CD4-positive, alpha-beta T cell (primary cell): ENCODE measurements around the gene CSHL1. TPM values are rescaled to one million over a fixed set of nuclear protein-coding genes. Genes with fewer than 3 reads are reported as not detected.
A peak's percentile ranks its signal among the peaks of the same experiment; 100 is the strongest.
"Not testable (repeated sequence)": the region's sequence is repeated elsewhere in the genome, so short reads cannot be mapped to it uniquely, and the experiment has no call there.

Experiments
- ATAC-seq: fragments of 200-7000 bp; cut with Tn5 transposase; one replicate; pipeline ENCODE4 v1.10.0; 2022; ENCODE audit warnings: mild to moderate bottlenecking; ENCODE audit not compliant: poor library complexity
- CTCF ChIA-PET: fragments of 350-600 bp; sonication (Branson Sonifier 250); formaldehyde crosslinking; loops from one replicate; lab custom pipeline; 2021; ENCODE audit warnings: antibody characterized with exemption, inconsistent platforms; lab: Charles Lee
- POLR2A ChIA-PET: fragments of 350-600 bp; sonication (Branson Sonifier 250); formaldehyde crosslinking; loops from one replicate; lab custom pipeline; 2021; ENCODE audit warnings: antibody characterized with exemption, inconsistent platforms; lab: Charles Lee
- DNase-seq, 14 experiments: peaks; one replicate each; pipeline ENCODE4 v3.0.0-alpha.2; 2013 to 2020; ENCODE audit warnings: mixed read lengths in 2 of 14
- H3K27ac ChIP-seq, 2 donors: one replicate each; pipeline versions ENCODE4 v1.5.1 to v1.7.0; 2013; ENCODE audit warnings: low read length in 2 of 2, low read depth in 1 of 2, mild to moderate bottlenecking in 1 of 2
- H3K27me3 ChIP-seq, 2 experiments: 1 replicate in 1 of 2; 2 replicates in 1 of 2; pipeline versions ENCODE4 v1.6.1 to v1.7.0; 2013; ENCODE audit warnings: low read length in 2 of 2, control low read depth in 1 of 2, mild to moderate bottlenecking in 1 of 2, moderate library complexity in 1 of 2; ENCODE audit not compliant: insufficient read depth in 2 of 2, control insufficient read depth in 1 of 2
- H3K36me3 ChIP-seq: one replicate; pipeline ENCODE4 v1.6.1; 2013; ENCODE audit warnings: low read length, control low read depth; ENCODE audit not compliant: insufficient read depth
- H3K4me1 ChIP-seq: one replicate; pipeline ENCODE4 v1.6.1; 2013; ENCODE audit warnings: low read length, control low read depth; ENCODE audit not compliant: insufficient read depth
- H3K4me3 ChIP-seq: one replicate; pipeline ENCODE4 v1.5.1; 2013; ENCODE audit warnings: mild to moderate bottlenecking, low read length, moderate library complexity
- H3K9me3 ChIP-seq, 2 experiments: 1 replicate in 1 of 2; 2 replicates in 1 of 2; pipeline versions ENCODE4 v1.6.1 to v1.7.0; 2013; ENCODE audit warnings: low read length in 2 of 2, mild to moderate bottlenecking in 2 of 2, control low read depth in 1 of 2, moderate library complexity in 1 of 2; ENCODE audit not compliant: control insufficient read depth in 1 of 2, insufficient read depth in 1 of 2
- H3K27ac Mint-ChIP-seq: one replicate; pipeline ENCODE4 v1.8.0; 2020; ENCODE audit warnings: mixed read lengths
- H3K27me3 Mint-ChIP-seq: one replicate; pipeline ENCODE4 v1.8.0; 2021; ENCODE audit warnings: mixed read lengths
- H3K36me3 Mint-ChIP-seq: one replicate; pipeline ENCODE4 v1.8.0; 2021; ENCODE audit warnings: low read depth, mixed read lengths
- H3K4me1 Mint-ChIP-seq: one replicate; pipeline ENCODE4 v1.8.0; 2021; ENCODE audit warnings: low read depth, mixed read lengths
- H3K4me3 Mint-ChIP-seq: one replicate; pipeline ENCODE4 v1.8.0; 2020; ENCODE audit warnings: mild to moderate bottlenecking, mixed read lengths
- H3K9me3 Mint-ChIP-seq: one replicate; pipeline ENCODE4 v1.8.0; 2020; ENCODE audit warnings: mixed read lengths
- CTCF ChIP-seq: fragments of 200-600 bp; IDR thresholded peaks from one replicate; pipeline ENCODE4 v1.8.0; 2022; ENCODE audit warnings: antibody characterized with exemption, mild to moderate bottlenecking
- intact Hi-C, 2 experiments: fragments of 100-400 bp; cut with DNase I in 1 of 2; cut with micrococcal nuclease in 1 of 2; formaldehyde crosslinking; loops; one replicate each; pipeline versions ENCODE4 v1.15.1 to v1.9.0; 2023 to 2025; cut with DNase I, micrococcal nuclease
- total RNA-seq, 174 experiments: library from RNA in 2 of 174; stranded (reverse) in 2 of 174; gene quantifications; one replicate each; pipeline ENCODE4 v1.2.3 and lab custom pipeline; 2021 to 2026

Gene CSHL1
- total RNA-seq, 2 experiments from 2014 or later: not detected

DNA sequence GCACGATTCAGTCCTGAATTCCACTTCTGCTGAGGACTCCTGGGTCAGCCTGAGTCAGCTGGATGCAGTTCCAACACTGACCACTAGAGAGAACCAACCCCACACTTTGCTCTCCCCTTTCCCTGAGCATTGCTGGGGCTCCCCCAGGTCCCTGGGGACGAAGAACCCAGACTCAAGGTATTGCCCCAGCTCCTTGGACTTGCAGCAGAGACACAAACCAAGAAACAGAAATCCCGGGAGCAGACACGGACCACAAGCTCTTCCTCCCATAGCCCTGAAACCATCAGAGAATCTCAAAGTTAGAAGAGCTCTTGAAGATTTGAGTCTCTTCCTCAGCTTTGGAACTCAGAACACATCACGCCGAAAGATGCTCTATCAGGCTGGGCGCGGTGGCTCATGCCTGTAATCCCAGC lies 8.3 kb upstream of the CSHL1 start:
- H3K27me3 Mint-ChIP-seq: no peaks in the 10 kb centered on the region
- intact Hi-C loops: loop anchor here (1.0 to 5.0 kb wide), 9 partner anchors 27 to 363 kb away; partner anchors contain the start of gene ERN1 (in 1 of the 2)
- CTCF ChIA-PET: interaction anchor here (0.6 to 3.0 kb wide), 34 partner anchors 9 to 257 kb away, joined by 3 to 75 read pairs (median 4); partner anchors contain the start of genes CD79B, CSHL1 and ICAM2
- Histone ChIP-seq H3K9me3 (no peaks in the 10 kb centered on the region), H3K27me3 (no peaks in the 10 kb centered on the region), H3K36me3 (no peaks in the 10 kb centered on the region), H3K4me3 (no peak overlapping the region), H3K27ac (no peak overlapping the region), H3K4me1 (peaks cover 8% of the 10 kb centered on the region)
- no peak overlapping the region for H3K4me3 Mint-ChIP-seq
- H3K9me3 Mint-ChIP-seq: no peaks in the 10 kb centered on the region
- POLR2A ChIA-PET: interaction anchor here (0.6 to 2.5 kb wide), 11 partner anchors 13 to 226 kb away, joined by 3 to 17 read pairs (median 5); partner anchors contain the start of genes CD79B and ICAM2
- H3K27ac Mint-ChIP-seq: peak overlapping the region; percentile 9
- no peaks in the 10 kb centered on the region for H3K36me3 Mint-ChIP-seq
- TF ChIP-seq CTCF: peak; percentile 95
- peaks cover 6% of the 10 kb centered on the region for H3K4me1 Mint-ChIP-seq
- DNase-seq (peak; percentile 58 to 89 (median 66)), ATAC-seq (peak; percentile 100)

GRCh38 chr17:63918789-63919305 lies 7.8 kb upstream of the CSHL1 start, which contains the start of gene GH1:
TSS of gene GH1 (minus strand) at chr17:63918839. CDS start at chr17:63918776, 63 bp downstream.
- H3K36me3 ChIP-seq, H3K4me1 Mint-ChIP-seq, H3K27ac ChIP-seq, H3K27me3 ChIP-seq, H3K27me3 Mint-ChIP-seq, H3K36me3 Mint-ChIP-seq, H3K4me1 ChIP-seq, H3K9me3 Mint-ChIP-seq, ATAC-seq, H3K4me3 Mint-ChIP-seq, H3K4me3 ChIP-seq, H3K9me3 ChIP-seq, DNase-seq: not testable (repeated sequence)
- intact Hi-C loops: loop anchor here (1.0 to 5.0 kb wide), 9 partner anchors 27 to 363 kb away; partner anchors contain the start of gene ERN1 (in 1 of the 2)
- POLR2A ChIA-PET: interaction anchor here (0.6 to 2.5 kb wide), 11 partner anchors 14 to 227 kb away, joined by 3 to 17 read pairs (median 5); partner anchors contain the start of genes CD79B and ICAM2
- peak within 1 kb of the TSS; percentile 9 for H3K27ac Mint-ChIP-seq
- CTCF ChIA-PET: interaction anchor here (0.6 to 3.0 kb wide), 32 partner anchors 8 to 257 kb away, joined by 3 to 75 read pairs (median 4); partner anchors contain the start of genes CD79B, CSHL1 and ICAM2

GRCh38 chr17:63918305-63918704 lies 7.2 kb upstream of the CSHL1 start:
- Histone ChIP-seq H3K9me3 (no peaks in the 10 kb centered on the region), H3K4me3 (no peak overlapping the region), H3K27me3 (no peaks in the 10 kb centered on the region), H3K4me1 (peaks cover 8% of the 10 kb centered on the region), H3K27ac (no peak overlapping the region), H3K36me3 (no peaks in the 10 kb centered on the region)
- DNase-seq (peak in 1 of 14 experiments; percentile 7), ATAC-seq (no peak)
- Mint-ChIP-seq H3K36me3 (no peaks in the 10 kb centered on the region), H3K9me3 (no peaks in the 10 kb centered on the region), H3K4me1 (peaks cover 6% of the 10 kb centered on the region), H3K27me3 (no peaks in the 10 kb centered on the region), H3K27ac (no peak overlapping the region), H3K4me3 (no peak overlapping the region)
- CTCF ChIA-PET: interaction anchor here (0.6 to 3.0 kb wide), 9 partner anchors 29 to 258 kb away, joined by 3 to 75 read pairs (median 3); no protein-coding TSS in a partner anchor
- intact Hi-C loops: loop anchor here (1.0 to 5.0 kb wide), 4 partner anchors 74 to 229 kb away; partner anchors contain the start of gene ERN1 (in 1 of the 2)
- TF ChIP-seq CTCF: no peak
- POLR2A ChIA-PET: interaction anchor here (2.5 kb wide), 1 partner anchor 107 kb away, joined by 13 read pairs; no protein-coding TSS in a partner anchor
